ENCODE measurements around the gene NARS2.

The NARS2 gene

GRCh38 chr11:78432956-78433355 lies 141.7 kb downstream of the NARS2 start:
- Histone ChIP-seq H2BK5ac (ENCODE audit: low read depth, low read length, poor library complexity) (no peak overlapping the region), H3K27ac (ENCODE audit: low read depth, low read length) (peak overlapping the region; percentile 86), H3K18ac (ENCODE audit: low read length) (no peak overlapping the region), H3K36me3 (ENCODE audit: control insufficient read depth in 1 of 2, insufficient read depth in 2 of 2, low read length in 2 of 2) (no peaks in the 10 kb centered on the region), H2AK5ac (ENCODE audit: low read length) (no peak overlapping the region), H3K9ac (ENCODE audit: low read length) (no peak overlapping the region), H3K4me1 (ENCODE audit: control insufficient read depth in 1 of 2, insufficient read depth in 2 of 2, low read length in 2 of 2) (peaks cover 7 to 9% of the 10 kb centered on the region in 2 experiments), H2BK120ac (ENCODE audit: insufficient read depth, low read length, poor library complexity) (no peak overlapping the region), H3K27me3 (ENCODE audit: insufficient read depth, low read length) (no peaks in the 10 kb centered on the region), H3K14ac (ENCODE audit: low read length) (no peak overlapping the region), H3K79me1 (ENCODE audit: low read length) (peaks cover 14% of the 10 kb centered on the region), H2AFZ (ENCODE audit: insufficient read depth, low read length, poor library complexity) (no peak overlapping the region), H4K8ac (ENCODE audit: low read depth, low read length) (no peak overlapping the region), H3K79me2 (ENCODE audit: control insufficient read depth, insufficient read depth, low read length, poor library complexity) (peaks cover 2% of the 10 kb centered on the region), H3K4ac (ENCODE audit: low read depth, low read length) (no peak overlapping the region), H4K12ac (ENCODE audit: low read depth, low read length) (no peak overlapping the region), H4K91ac (ENCODE audit: low read depth, low read length) (no peak overlapping the region), H2BK12ac (ENCODE audit: low read length) (no peak overlapping the region), H3K9me3 (ENCODE audit: insufficient read depth, low read depth, low read length) (no peaks in the 10 kb centered on the region), H3K4me2 (ENCODE audit: low read length) (no peak overlapping the region), H3K23ac (ENCODE audit: low read length) (no peak overlapping the region), H3K4me3 (ENCODE audit: low read depth, low read length) (no peak overlapping the region)
- peak in 1 of 2 donors; percentile 56 for DNase-seq
- WGBS (ENCODE audit: extremely low coverage, insufficient coverage, insufficient read length) = no CpG with 5 or more reads among the region's 1 CpG

- no peak overlapping the region for H3K9ac ChIP-seq (ENCODE audit: low read length)
- no CpG with 5 or more reads among the region's 4 CpGs for WGBS (ENCODE audit: extremely low coverage, insufficient coverage, insufficient read length)
- H3K27ac ChIP-seq (ENCODE audit: low read depth, low read length) = peak overlapping the region; percentile 86
- H3K14ac ChIP-seq (ENCODE audit: low read length) = peak overlapping the region; percentile 97
- no peaks in the 10 kb centered on the region for H3K27me3 ChIP-seq (ENCODE audit: insufficient read depth, low read length)
- no peak for DNase-seq
- H2AFZ ChIP-seq (ENCODE audit: insufficient read depth, low read length, poor library complexity) = no peak overlapping the region
- H4K91ac ChIP-seq (ENCODE audit: low read depth, low read length) = peak overlapping the region; percentile 98
- peak overlapping the region; percentile 100 for H2BK12ac ChIP-seq (ENCODE audit: low read length)
- peak overlapping the region; percentile 99 for H2BK5ac ChIP-seq (ENCODE audit: low read depth, low read length, poor library complexity)
- H3K79me1 ChIP-seq (ENCODE audit: low read length) = peaks cover 12% of the 10 kb centered on the region
- H4K12ac ChIP-seq (ENCODE audit: low read depth, low read length) = no peak overlapping the region
- H3K4ac ChIP-seq (ENCODE audit: low read depth, low read length) = peak overlapping the region; percentile 80
- H3K18ac ChIP-seq (ENCODE audit: low read length) = peak overlapping the region; percentile 97
- H2AK5ac ChIP-seq (ENCODE audit: low read length) = peak overlapping the region; percentile 100
- no peak overlapping the region for H3K4me2 ChIP-seq (ENCODE audit: low read length)
- H2BK120ac ChIP-seq (ENCODE audit: insufficient read depth, low read length, poor library complexity) = peak overlapping the region; percentile 95
- peaks cover 7% of the 10 kb centered on the region in 2 experiments for H3K4me1 ChIP-seq (ENCODE audit: control insufficient read depth in 1 of 2, insufficient read depth in 2 of 2, low read length in 2 of 2)
- H3K9me3 ChIP-seq (ENCODE audit: insufficient read depth, low read depth, low read length) = no peaks in the 10 kb centered on the region
- no peaks in the 10 kb centered on the region for H3K36me3 ChIP-seq (ENCODE audit: control insufficient read depth in 1 of 2, insufficient read depth in 2 of 2, low read length in 2 of 2)
- H4K8ac ChIP-seq (ENCODE audit: low read depth, low read length) = peak overlapping the region; percentile 95
- H3K4me3 ChIP-seq (ENCODE audit: low read depth, low read length) = no peak overlapping the region
- H3K23ac ChIP-seq (ENCODE audit: low read length) = no peak overlapping the region
- peaks cover 2% of the 10 kb centered on the region for H3K79me2 ChIP-seq (ENCODE audit: control insufficient read depth, insufficient read depth, low read length, poor library complexity)
These were observed 142.6 kb downstream of the NARS2 start for GRCh38 chr11:78432058-78432515.

- H3K9ac ChIP-seq (ENCODE audit: low read length) = no peak overlapping the region
- H3K9me3 ChIP-seq (ENCODE audit: insufficient read depth, low read depth, low read length) = no peaks in the 10 kb centered on the region
- H3K79me1 ChIP-seq (ENCODE audit: low read length) = peaks cover 18% of the 10 kb centered on the region
- H3K18ac ChIP-seq (ENCODE audit: low read length) = no peak overlapping the region
- H3K14ac ChIP-seq (ENCODE audit: low read length) = no peak overlapping the region
- H3K27me3 ChIP-seq (ENCODE audit: insufficient read depth, low read length) = no peaks in the 10 kb centered on the region
- H4K12ac ChIP-seq (ENCODE audit: low read depth, low read length) = no peak overlapping the region
- no peak overlapping the region for H2AFZ ChIP-seq (ENCODE audit: insufficient read depth, low read length, poor library complexity)
- H3K36me3 ChIP-seq (ENCODE audit: control insufficient read depth in 1 of 2, insufficient read depth in 2 of 2, low read length in 2 of 2) = no peaks in the 10 kb centered on the region
- no peak overlapping the region for H2BK5ac ChIP-seq (ENCODE audit: low read depth, low read length, poor library complexity)
- no peak overlapping the region for H4K8ac ChIP-seq (ENCODE audit: low read depth, low read length)
- no peak overlapping the region for H2BK120ac ChIP-seq (ENCODE audit: insufficient read depth, low read length, poor library complexity)
- H2BK12ac ChIP-seq (ENCODE audit: low read length) = no peak overlapping the region
- peaks cover 2% of the 10 kb centered on the region for H3K79me2 ChIP-seq (ENCODE audit: control insufficient read depth, insufficient read depth, low read length, poor library complexity)
- peak overlapping the region; percentile 24 for H3K27ac ChIP-seq (ENCODE audit: low read depth, low read length)
- H3K23ac ChIP-seq (ENCODE audit: low read length) = no peak overlapping the region
- H2AK5ac ChIP-seq (ENCODE audit: low read length) = no peak overlapping the region
- DNase-seq = no peak
- H4K91ac ChIP-seq (ENCODE audit: low read depth, low read length) = no peak overlapping the region
- peaks cover 7 to 14% of the 10 kb centered on the region in 2 experiments for H3K4me1 ChIP-seq (ENCODE audit: control insufficient read depth in 1 of 2, insufficient read depth in 2 of 2, low read length in 2 of 2)
- no CpG with 5 or more reads among the region's 4 CpGs for WGBS (ENCODE audit: extremely low coverage, insufficient coverage, insufficient read length)
- H3K4ac ChIP-seq (ENCODE audit: low read depth, low read length) = no peak overlapping the region
- H3K4me3 ChIP-seq (ENCODE audit: low read depth, low read length) = no peak overlapping the region
- no peak overlapping the region for H3K4me2 ChIP-seq (ENCODE audit: low read length)
These were observed 145.0 kb downstream of the NARS2 start for GRCh38 chr11:78429660-78430059.

DNA sequence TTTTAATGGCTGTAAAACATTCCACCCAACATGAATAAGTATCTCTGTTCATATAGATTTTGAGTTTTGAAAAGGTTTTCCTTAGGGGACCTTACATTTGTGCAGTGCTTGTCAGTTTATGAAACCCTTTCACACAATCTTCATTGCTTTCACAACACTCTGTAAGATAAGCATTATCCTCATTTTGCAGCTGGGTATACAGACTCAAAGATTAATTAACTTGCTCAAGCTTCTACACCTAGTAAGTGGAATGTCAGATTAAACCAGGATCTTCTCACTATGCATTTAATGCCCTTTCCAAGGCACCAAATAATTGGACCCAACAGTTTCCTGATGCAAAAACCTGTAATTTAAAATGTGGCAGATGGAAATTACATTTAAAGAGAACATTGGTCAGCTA lies 145.5 kb downstream of the NARS2 start:
- Histone ChIP-seq H4K12ac (ENCODE audit: low read depth, low read length) (no peak overlapping the region), H2BK12ac (ENCODE audit: low read length) (no peak overlapping the region), H3K18ac (ENCODE audit: low read length) (no peak overlapping the region), H3K4me3 (ENCODE audit: low read depth, low read length) (no peak overlapping the region), H4K8ac (ENCODE audit: low read depth, low read length) (no peak overlapping the region), H3K9me3 (ENCODE audit: insufficient read depth, low read depth, low read length) (no peaks in the 10 kb centered on the region), H3K4me2 (ENCODE audit: low read length) (no peak overlapping the region), H3K79me2 (ENCODE audit: control insufficient read depth, insufficient read depth, low read length, poor library complexity) (peaks cover 2% of the 10 kb centered on the region), H3K4me1 (ENCODE audit: control insufficient read depth in 1 of 2, insufficient read depth in 2 of 2, low read length in 2 of 2) (peaks cover 7 to 17% of the 10 kb centered on the region in 2 experiments), H3K79me1 (ENCODE audit: low read length) (peaks cover 20% of the 10 kb centered on the region), H2BK120ac (ENCODE audit: insufficient read depth, low read length, poor library complexity) (no peak overlapping the region), H3K23ac (ENCODE audit: low read length) (no peak overlapping the region), H2AK5ac (ENCODE audit: low read length) (no peak overlapping the region), H3K27me3 (ENCODE audit: insufficient read depth, low read length) (no peaks in the 10 kb centered on the region), H3K14ac (ENCODE audit: low read length) (no peak overlapping the region), H3K4ac (ENCODE audit: low read depth, low read length) (no peak overlapping the region), H4K91ac (ENCODE audit: low read depth, low read length) (no peak overlapping the region), H3K9ac (ENCODE audit: low read length) (no peak overlapping the region), H2AFZ (ENCODE audit: insufficient read depth, low read length, poor library complexity) (no peak overlapping the region), H2BK5ac (ENCODE audit: low read depth, low read length, poor library complexity) (no peak overlapping the region), H3K27ac (ENCODE audit: low read depth, low read length) (no peak overlapping the region), H3K36me3 (ENCODE audit: control insufficient read depth in 1 of 2, insufficient read depth in 2 of 2, low read length in 2 of 2) (no peaks in the 10 kb centered on the region)
- no peak for DNase-seq

All from trophoblast cell (in vitro differentiated cells and primary cell).